Germinal center (tissue), 1 donor: ENCODE measurements around the gene KLHDC4.

ENCODE experiments used
- DNase-seq: peaks from one replicate; pipeline ENCODE4 v3.0.0; 2012; ENCODE audit warnings: mixed read lengths, low spot score

The KLHDC4 gene

DNA sequence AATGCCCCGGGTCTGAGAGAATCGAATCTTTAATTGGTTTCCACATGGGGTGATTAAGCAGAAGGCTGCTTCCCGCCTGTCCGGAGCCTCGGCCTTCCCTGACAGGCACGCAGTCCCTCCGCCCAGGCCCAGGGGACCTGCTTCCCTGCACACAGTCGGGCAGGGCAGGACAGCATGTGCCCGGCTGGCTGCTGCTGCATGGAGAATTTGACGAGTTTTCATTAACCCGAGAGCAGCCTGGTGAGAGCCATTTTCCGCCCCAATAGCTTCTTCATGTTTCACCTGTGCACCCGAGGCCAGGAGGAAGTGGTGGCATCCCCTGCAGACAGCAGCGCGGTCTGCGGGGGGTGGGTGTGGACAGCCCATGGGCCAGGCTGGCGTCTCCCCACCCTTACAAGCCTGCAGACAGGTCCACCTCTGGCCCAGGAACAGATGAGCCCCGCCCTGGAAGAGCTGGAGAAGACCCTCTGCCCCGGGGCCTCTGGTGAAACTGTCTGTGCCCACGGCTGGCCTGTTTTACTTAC, 67.0 kb downstream of the KLHDC4 start:
- peak; percentile 76 for DNase-seq

DNA sequence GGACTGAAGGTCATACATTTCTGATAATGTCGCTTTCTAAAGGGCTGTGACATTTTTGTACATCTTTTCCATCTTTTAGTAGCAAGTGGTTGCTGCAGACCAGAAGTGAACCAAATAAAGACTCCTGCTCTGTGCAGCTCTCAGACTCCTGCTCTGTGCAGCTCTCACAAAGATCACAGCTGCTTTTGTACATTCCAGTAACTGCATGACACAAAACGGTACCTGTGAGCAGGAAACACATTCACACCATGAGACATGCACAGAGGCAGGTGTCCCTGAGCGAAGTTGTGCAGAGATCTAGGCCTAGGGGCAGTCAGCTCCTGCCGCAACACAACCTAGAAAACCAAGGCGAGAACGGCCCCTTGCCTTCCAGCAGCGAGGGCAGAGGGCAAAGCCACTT, 67.5 kb downstream of the KLHDC4 start:
- DNase-seq, result peak; percentile 52

DNA sequence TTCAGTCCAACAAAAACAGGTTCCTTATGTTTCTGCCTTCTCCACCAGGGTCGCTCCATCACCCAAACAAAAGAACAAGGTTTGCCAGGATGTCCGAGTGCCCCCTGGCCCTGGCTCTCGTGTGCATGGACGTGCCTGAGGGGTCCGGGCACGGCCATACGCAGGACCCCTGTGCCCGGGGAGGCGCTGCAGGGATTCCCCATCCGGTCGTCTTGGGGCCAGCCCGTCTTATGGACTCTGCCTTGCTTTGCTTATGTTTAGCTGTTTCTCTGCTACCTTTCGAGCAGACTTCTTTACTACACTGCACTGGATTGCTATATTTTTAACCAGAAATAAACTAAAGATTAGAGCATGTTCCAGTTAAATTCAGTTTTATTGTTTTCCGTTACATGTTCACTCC, 68.0 kb downstream of the KLHDC4 start:
- DNase-seq, result no peak

DNA sequence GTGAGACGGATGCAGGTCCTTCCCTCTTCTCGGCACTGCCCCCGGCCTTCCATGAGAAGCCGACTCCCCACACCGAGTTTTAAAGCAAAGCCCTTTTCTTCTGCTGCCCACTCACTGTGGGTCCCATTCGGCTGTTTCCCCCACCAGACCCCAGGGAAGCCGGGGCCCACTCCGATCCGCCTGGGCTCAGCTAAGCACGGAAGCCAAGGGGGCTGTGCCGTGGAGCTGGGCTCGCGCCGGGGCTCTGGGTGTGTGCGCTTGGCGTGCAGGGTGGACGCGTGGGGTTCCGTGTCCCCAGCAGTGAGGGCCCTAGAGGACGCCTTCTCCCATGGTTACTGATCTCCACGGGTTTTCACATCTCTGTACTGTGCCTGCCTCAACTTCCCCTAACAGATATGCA, 68.5 kb downstream of the KLHDC4 start:
- no peak for DNase-seq

DNA sequence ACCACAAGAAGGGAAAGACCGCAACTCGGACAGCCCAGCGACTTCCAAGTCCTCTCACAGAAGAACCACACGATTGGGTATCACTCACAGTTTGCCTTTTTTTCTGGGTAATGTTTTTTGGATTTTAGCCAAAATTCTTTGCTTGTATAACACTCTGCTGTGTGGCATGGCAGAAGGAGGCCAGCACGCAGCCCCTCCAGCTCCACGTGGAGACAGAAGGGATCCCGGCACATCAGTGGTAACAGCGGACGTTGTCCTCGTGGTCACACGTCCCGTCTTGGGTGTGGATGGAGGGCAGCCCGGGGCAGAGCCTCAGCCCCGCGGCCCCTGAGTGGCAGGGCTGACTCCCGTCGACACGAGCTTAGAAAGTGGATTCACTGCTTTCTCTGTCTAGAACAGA, 69.1 kb downstream of the KLHDC4 start:
- DNase-seq, result no peak

DNA sequence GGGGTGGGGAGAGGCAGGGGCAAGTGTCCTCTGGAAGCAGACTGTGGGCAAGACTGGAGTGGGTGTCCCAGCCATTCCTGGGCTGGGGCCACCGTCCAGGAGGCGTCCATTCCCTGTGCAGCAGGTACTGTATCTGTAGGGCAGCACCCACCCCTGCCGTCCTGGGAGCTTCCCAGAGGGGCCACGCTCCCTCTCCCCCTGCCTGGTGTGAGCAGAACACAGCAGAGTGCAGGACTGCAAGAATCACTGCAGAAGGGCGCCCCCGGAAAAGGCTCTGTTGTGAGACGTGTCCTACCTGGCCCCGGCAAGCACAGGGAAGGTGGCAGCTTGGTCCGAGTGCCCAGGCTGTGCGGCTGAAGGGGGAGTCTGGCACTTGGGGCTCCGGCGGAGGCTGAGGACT, 70.3 kb downstream of the KLHDC4 start:
- DNase-seq, result no peak

DNA sequence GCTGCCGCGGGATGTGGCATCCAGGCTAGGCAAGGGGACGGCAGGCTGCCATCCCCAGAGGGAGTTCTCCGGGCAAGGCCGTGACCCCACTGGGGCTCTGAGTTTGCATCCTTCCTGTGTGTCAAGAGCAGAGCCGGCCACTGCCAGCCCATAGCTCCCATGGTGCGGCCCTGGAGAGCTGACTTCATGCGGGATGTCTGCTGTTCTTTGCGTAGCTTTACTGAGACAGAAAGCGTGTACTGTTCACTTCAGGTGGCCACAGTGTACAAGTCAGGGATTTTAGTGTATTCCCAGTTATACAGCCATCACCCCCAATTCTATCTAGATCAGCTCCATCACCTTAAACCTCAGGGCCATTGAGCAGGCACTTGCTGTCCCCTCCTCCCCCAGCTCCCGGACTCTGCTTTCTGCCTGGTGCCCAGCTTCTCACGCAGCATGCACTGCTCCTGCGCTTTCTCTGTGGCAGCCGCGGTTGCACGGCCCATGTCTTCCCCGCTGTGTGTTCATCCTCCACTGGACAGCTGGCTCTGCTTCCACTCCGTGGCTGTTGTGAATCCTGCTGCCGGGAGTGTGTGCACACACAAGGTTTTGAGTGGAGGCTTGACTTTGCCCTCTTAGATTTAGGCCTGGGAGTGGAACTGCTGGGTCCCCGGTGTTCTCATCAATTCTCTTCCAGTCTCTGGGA, 71.2 kb downstream of the KLHDC4 start:
- no peak for DNase-seq

DNA sequence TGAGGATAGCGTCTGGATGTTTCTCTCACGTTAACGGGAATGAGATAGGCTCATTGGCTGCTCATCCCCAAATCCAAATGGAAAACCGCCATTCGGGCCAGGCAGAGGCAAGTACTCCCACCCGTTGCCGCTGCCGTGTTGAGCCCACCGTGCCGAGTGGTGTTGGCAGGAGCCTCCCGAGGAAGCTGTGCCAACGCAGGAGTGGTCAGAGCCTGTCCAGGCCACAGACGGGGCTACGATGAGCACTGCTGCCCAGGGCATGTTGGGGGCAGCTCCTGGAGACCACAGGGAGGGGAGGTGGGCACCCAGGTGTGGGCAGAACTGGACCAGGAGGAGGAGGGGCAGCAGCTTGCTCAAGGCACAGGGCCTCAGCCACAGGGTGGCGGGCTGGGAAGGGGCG, 72.0 kb downstream of the KLHDC4 start:
- DNase-seq, result no peak

DNA sequence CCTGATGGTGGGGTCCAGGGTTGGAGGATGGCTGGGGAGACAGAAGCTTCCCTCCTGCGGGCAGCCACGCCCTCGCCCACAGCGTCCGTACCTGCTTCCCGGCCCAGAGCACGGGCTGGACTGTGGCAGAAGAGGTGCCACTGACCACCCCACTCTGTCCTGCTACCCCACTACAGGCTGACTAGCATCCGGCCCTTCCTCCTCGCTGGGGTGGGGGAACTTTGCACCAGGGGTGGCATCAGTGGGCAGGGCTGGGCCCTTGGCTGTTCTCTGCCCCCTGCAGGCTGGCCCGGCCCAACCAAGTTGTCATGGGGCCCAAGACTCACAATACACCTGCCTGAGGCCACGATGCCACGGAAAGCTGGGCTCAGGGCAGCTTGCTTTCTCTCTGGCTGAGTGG, 73.0 kb downstream of the KLHDC4 start:
- DNase-seq, result no peak

DNA sequence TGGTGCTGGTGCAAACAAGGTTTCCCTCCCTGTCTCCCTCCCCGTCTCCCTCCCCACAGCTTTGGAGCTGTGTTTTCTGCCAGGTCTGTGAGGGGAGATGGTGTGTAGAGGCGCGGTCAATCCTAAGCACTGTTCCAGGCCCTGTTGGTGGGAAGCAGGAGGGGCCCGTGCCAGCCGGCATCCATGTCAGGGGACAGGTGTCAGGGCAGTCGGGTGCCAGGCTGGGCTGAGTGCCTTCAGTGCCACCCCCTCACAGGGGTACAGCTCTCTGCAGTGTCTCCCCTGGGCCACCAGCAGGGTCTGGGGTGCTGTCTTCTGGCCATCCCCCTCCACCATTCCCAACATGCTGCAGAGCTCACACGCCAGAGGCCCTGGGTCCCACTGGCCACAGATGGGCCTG, 73.6 kb downstream of the KLHDC4 start:
- no peak for DNase-seq

DNA sequence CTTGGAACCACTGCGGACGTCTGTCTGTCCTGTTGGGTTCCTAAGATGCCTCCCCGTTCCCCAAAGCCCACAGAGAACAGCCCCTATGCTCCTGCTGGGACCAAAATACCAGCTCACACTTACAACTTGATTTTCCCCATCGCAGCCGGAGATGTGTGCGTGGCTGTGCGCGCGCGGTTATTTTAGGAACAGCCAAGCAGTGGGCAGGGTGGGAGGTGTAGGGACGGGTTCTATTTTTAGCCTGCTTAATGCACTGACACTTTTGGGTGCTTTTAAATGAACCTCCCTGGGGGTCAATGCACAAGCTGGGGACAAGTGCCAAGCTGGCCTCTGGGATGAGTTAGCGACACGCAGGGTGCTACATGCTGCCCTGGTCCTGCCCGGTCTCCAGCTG, 74.1 kb downstream of the KLHDC4 start:
- DNase-seq, result no peak

DNA sequence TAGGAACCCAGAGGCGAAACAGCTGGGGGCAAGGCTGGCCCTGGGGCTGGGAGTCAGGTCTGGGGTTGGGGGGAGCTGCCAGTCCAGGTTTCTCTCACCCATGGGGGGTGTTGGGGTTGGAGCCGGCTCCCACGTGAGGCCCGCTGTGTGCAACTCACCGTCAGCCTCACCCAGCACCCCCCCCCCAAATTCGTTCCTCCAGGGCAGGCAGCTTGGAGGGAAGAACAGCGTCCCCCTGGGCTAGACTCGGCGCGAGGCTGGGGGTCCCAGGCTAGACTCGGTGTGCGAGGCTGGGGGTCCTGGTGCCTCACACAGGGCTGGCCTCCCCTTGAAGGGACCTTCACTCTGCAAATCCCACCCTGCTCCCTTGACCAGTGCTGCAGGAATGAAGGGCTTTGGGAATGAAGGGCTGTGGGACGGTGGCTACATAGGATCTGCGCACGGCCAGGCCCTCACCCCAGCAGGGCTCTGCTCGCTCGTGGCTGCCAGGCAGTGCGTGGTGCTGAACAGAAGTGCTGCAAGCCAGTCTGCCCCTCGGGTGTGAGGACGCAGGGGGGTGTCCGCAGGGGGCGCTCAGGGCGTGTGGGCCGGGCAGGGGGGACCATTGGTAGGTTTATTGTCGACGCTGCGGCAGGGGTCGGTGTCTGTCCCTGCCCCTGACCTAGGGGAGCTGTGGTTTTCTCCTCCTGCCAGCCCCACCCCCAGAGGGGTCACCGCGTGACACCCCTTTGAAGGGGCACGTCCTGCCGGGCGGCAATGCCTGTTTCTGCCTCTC, 74.7 kb downstream of the KLHDC4 start:
- DNase-seq, result no peak

DNA sequence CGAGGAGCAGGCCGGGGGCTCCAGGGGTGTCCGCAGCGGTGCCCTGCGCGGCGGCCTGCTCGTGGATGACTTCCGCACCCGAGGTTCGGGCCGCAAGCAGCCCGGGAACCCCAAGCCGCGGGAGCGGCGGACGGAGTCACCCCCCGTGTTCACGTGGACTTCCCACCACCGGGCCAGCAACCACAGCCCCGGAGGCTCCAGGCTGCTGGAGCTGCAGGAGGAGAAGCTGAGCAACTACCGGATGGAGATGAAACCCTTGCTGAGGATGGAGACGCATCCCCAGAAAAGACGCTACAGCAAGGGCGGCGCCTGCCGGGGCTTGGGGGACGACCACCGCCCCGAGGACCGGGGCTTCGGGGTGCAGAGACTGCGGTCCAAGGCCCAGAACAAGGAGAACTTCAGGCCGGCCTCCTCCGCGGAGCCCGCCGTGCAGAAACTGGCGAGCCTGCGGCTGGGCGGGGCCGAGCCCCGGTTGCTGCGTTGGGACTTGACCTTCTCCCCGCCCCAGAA, 75.8 kb downstream of the KLHDC4 start:
- DNase-seq, result no peak

DNA sequence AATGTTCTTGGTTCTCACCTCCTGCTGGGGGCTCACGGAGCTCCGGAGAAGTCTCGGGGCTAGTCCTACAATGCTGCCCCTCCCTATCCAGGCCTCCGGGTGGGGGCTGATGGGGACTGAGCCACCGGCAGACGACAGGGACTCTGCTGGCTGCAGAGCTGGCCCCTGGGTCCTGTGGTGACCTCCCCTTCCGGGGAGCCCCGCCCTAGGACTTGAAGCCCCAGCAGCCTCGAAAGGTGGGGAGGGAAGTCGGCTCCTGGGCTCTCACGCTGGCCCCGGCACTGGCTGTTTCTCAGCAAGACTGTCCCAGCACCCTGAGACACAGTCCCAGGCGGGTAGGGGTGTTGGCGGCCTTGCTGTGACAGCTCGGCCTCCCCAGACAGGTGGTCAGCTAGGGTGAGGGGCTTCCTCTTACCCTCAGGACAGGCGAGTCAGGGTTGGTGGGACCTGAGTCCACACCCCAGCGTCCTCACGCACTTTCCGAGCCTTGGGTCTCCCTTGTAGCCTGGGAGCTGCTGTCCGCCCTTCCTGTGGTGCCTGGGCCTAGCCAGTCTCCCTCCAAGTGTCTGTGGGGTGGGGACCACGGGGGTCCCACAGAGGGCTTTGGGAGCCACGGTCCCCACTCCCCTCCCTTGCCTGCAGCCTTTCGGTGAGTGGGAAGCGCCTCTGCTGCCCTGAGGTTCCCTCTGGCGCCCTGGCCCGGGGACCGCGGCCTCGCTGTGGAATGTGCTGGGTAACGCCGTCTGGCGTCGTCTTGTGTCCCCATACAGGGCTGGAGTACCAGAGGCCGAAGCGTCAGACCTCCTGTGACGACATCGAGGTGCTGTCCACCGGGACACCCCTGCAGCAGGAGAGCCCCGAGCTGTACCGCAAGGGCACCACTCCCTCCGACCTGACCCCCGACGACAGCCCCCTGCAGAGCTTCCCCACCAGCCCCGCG, 76.6 kb downstream of the KLHDC4 start:
- no peak for DNase-seq

DNA sequence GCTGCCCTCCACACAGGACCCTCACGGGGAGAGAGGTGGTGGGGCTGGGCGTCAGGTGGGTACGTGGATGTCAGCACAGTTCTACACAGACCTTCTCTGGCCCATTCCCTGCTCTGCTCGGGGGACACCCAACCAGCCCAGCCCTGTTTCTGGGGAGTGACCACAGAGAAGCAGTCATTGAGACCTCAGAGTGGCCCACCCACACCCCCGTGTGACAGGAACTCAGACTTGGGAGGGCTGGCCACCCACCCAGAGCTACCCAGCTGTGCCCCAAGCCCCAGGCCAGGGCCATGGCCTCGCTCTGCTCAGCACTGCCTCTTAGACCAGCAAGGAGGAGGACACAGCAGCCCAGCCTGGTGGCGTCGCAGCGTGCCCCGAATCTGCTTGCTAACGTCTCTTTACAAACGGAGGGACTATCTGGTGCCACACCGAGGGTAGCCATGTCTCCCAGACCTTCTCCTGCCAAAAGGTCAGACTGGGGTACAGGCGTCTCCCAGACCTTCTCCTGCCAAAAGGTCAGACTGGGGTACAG, 77.7 kb downstream of the KLHDC4 start:
- DNase-seq, result no peak

DNA sequence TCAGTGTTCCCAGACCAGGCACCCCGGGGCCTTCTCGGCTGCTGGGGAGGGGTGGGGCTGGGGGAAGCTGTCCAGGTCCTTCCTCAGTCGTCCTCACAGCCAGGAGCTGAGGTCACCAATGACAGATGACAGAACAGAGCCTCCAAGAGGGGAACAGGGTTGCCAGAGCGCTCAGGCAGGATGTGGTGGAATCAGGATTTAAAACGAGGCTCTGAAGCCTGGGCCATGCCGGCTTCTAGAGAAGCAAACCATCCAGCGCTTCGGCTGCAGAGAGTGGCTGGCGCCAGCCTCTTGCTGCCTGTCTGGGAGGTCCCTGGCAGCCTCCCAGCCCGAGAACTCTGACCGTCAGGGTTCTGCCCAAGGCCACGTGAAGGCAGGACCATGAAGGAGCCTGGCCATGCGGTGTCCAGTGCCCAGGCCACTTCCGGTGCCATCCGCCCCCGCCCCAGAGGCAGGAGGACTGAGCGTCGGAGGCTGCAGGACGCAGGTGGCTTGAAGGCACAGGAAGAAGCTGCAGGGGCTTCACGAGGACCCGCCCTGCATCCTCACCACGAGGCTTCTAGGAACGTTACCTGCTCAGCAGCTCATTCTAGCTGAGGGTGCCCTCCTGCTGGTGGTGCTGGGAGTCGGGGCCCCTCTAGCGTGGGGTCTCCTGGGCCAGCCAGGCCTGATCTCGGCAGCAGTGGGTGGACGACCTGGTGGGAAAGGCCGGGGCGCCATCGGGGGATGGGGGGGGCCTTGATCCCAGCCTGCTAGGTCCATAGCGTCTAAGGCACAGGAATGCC, 78.5 kb downstream of the KLHDC4 start:
- no peak for DNase-seq

DNA sequence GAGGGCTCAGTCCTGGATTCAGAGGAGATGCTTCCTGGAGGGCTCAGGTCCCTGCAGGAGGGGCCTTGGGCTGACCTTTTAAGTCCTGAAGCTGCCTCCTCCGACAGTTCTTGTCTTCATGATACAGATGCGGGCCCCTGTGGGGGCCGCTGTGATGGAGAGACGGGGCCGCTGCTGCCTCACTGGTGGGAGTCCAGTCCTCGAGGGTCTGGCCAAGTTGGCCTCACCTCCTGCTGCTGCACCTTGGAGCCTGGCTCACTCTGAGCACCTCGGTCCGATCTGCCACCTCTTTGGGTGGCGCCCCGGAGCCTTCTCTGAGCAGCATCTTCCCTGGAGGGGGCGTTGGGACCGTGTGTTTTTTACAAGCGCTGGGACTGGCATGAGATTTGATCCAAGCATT, 79.1 kb downstream of the KLHDC4 start:
- DNase-seq, result no peak

DNA sequence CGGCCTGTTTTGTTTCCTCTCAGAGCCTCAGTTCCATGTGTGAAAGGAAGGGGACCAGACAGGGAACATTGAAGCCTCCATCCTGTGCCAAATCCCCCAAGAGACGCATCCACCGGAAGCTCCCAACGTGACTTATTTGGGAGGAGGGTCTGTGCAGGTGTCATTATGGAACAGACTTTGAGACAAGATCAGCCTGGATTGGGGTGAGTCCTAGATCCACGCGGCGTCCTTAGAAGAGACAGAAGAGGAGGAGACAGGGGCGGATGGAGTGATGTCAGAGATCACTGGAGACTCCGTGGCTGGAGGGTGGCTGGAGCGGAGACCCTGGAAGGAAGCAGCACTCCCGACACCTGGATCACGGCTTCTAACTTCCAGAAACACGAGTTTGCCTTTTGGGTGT, 80.0 kb downstream of the KLHDC4 start:
- DNase-seq, result no peak

DNA sequence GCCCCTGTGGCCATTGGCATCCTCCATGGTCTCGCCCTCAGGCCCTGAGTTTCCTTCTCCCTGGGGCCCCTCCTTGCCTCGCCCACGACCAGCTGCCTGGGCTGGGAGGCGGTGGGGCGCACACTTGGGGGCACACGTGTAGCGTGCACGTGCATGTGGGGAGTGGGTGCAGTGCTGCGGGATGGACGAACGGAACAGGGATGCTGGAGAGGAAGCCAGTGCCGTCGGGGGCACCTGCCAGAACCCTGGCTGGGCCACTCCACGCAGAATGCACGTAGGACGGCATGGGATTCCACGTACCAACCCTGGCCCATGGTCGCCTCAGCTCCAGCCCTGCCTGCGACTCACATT, 80.4 kb downstream of the KLHDC4 start:
- no peak for DNase-seq

DNA sequence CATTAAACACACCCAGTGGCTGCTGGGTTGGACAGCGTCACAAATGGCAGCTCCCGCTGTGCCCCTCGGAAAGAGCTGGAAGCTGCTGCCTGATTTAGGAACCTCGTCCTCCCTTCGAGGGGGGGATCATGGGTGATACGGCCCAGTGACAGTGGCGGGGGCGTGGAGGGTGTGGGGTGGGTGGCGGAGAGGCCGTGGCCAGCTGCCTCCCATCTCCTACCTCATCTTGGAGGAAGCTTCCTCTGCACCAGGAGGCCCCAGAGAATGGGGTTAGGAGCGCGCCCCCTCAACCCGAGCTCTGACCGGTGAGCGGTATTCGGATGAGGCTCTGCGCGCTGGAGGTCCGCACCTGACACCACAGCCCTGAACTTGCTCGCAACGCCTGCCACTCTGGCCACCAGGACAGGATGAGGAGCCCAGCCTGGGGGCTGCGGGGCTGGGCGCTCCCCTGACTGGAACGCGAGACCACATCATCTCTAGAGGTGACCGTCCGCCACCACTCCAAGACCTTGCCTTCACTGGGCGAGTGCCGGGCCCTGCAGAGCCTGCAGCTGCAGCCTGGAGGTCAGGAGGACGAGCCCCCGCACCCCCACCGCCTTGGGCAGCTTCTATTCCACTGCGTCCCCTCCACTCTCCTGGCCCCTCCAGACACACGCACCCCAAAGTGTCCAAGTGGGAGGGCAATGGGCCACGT, 80.9 kb downstream of the KLHDC4 start:
- no peak for DNase-seq
